ENCODE results near the gene PCNT.

PCNT gene, protein sequence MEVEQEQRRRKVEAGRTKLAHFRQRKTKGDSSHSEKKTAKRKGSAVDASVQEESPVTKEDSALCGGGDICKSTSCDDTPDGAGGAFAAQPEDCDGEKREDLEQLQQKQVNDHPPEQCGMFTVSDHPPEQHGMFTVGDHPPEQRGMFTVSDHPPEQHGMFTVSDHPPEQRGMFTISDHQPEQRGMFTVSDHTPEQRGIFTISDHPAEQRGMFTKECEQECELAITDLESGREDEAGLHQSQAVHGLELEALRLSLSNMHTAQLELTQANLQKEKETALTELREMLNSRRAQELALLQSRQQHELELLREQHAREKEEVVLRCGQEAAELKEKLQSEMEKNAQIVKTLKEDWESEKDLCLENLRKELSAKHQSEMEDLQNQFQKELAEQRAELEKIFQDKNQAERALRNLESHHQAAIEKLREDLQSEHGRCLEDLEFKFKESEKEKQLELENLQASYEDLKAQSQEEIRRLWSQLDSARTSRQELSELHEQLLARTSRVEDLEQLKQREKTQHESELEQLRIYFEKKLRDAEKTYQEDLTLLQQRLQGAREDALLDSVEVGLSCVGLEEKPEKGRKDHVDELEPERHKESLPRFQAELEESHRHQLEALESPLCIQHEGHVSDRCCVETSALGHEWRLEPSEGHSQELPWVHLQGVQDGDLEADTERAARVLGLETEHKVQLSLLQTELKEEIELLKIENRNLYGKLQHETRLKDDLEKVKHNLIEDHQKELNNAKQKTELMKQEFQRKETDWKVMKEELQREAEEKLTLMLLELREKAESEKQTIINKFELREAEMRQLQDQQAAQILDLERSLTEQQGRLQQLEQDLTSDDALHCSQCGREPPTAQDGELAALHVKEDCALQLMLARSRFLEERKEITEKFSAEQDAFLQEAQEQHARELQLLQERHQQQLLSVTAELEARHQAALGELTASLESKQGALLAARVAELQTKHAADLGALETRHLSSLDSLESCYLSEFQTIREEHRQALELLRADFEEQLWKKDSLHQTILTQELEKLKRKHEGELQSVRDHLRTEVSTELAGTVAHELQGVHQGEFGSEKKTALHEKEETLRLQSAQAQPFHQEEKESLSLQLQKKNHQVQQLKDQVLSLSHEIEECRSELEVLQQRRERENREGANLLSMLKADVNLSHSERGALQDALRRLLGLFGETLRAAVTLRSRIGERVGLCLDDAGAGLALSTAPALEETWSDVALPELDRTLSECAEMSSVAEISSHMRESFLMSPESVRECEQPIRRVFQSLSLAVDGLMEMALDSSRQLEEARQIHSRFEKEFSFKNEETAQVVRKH (N-terminal part only)

DNA sequence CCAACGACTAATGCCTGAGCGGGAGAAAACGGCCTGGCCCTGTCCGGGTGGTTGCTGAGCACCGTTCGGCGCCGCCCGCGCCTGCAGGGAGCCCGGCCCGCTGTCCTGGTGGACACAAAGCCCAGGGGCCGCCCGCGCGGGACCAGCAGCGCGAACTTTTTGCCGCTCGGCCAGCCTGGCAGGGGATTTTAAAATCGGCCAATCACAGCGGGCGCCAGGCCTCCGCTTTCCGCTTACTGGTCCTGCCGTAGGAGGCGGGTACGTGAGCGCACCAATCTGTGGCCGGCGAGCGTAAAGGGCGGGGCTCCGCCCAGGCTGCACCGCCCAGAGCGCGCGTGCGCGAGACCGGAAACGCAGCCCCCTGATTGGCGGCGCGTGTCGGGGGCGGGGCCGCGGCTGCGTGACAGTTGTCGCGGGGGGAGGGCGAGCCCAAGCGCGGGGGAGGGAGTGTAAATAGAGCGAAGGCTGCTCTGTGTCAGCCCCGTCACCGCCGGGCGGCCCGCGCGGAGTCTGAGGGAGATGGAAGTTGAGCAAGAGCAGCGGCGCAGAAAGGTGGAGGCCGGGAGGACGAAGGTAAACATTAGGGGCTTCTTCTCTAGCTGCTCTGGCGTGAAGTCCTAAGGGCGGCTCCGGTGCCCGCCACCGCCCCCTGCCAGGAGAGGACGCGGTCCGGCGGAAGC, at the start of gene PCNT, which contains the start of gene C21orf58:
Gene PCNT (plus strand): TSS at position 447 of the 680 bp plus-strand sequence. CDS start 73 bp downstream, at position 520.
Gene C21orf58 (minus strand): TSS at position 161 of the 680 bp plus-strand sequence. CDS start 1,132 bp downstream, outside the sequence.
- peak; percentile 98 for DNase-seq

DNA sequence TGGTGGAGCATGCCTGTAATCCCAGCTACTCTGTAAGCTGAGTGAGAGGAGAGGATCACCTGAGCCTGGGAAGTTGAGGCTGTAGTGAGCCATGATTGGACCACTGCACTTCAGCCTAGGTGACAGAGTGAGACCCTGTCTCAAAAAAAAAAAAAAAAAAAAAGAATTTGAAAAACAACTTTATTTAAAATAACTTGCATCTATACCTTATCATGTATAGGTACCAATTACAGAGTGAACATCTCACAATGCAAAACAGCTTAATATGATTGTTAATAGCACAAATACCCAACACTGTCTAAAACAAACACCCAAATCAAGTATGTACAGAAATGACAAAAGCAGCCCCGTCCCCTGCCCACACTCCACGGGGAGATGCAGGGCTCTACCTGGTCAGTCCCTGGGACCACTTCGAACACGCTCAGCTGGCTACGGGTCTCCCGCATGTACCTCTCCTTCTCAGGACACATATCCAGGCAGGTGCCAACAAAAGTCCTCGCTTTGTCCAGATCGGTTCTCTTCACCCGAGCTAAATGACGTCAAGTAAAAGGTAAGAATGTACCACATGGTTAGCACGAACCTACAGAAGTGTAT, 49.1 kb upstream of the PCNT start:
- no peak for DNase-seq

DNA sequence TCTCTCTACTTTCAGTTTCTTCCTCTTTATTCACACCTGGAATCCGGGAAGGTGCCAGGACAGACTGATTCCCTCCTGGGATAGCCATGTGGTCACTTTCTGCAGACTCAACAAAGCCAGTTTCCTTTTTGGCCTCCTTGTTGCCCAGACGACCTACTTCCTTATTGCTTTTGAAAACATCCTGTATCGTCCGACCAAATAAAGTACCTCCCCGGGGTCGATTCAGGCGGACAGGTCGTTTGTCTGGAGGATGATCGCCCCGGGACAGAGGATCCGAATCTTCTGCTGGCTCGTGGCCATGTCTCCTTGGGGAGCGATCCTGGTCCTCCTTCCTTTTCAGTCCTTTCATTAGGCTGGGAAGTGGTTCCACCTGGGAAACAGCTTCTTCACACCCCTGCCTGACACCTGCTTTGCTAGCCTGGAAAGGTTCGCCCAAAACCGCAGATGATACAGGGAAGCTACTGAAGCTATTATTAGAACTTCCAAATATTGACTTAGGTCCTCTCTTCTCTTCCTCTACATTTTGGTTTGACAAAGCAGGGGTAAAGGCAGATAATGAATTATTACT, 39.8 kb upstream of the PCNT start:
- no peak for DNase-seq

DNA sequence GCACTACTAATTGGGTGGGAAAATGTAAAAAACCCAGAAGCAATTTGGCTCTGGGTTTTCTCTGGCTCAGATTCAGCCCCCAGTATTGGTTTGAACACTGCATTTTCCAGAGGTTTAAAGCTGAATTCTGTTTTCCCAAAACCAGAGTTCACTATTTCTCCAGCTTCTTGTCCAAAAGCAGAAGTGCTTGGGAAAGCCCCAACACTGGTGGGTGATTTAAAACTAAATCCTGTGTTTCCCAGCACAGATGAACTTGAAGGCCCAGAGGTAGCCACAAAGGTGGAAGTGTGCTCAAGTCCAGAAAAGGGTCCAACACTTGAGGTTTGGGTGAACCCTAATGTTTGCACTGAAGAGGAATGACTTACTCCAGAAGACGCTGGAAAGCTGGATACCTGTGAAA, 39.2 kb upstream of the PCNT start:
- no peak for DNase-seq

DNA sequence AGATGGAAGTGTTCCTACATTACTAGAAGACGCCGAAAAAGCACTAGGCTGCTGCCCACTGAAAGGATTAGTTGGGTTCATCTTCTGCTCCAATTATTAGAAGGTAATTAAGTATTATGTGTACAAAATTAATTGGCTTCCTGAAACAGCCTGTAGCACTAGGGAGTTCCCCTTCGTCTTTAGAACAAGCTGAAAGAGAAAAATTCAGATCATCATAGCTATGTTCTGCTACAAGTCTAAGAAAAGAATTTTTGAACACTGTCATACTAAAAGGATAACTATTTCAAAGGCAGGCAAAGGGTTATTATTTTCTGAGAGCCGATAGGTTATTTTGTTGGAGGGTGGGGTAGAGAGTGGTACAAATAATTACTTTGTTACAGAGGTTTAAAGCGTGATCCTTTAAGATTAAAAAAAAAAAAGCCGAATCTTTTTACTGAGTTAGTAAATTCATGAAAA, 38.7 kb upstream of the PCNT start, which contains the start of gene MCM3AP:
Gene MCM3AP (minus strand): TSS at position 406 of the 456 bp plus-strand sequence. CDS start 325 bp downstream, at position 81.
- no peak for DNase-seq

DNA sequence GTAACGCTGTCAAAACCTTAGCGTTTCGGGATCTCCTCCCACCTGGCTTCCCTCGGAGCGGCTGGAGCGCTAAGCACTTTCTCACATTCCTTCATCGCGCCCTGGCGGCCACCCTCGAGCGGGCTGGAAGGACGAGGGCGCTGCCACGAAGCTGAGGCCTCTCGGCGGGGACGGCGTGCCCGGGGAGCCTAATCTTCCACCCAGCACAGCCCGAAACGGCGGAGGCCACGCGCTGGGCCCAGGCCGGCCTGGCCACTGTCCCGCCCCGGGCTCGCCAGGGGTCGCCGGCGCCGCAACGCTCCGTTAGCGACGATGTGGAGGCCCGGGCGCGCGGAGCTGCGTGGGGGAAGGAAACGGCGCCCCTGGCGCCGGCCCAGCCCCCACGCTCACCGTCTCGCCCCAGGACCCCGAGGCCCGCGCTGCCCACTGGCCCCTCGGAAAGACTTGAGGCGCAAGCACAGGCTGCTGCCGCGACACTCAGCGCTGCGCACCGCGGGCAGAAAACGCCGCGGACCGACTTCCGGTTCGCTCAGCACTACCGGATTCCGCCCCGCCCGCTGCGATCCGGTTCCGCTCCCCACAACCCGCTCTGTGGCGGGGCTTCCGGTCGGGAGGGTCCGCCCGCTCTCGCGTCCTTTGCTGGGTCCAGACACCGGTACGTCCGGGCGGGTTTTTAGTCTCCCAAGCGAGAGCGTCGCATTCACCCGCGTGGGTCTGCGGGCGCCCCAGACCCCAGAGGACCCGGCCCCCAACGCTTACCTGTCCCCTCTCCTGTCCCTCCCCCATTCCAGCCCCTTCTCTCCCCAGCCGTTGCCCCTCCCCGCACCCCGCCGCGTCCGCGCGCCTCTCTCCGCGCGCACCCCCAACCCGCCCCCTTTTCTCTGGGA, 38.0 kb upstream of the PCNT start, which contains the start of gene YBEY:
Gene YBEY (plus strand): TSS at position 582 of the 887 bp plus-strand sequence. CDS start 572 bp downstream, outside the sequence.
- peak; percentile 90 for DNase-seq

DNA sequence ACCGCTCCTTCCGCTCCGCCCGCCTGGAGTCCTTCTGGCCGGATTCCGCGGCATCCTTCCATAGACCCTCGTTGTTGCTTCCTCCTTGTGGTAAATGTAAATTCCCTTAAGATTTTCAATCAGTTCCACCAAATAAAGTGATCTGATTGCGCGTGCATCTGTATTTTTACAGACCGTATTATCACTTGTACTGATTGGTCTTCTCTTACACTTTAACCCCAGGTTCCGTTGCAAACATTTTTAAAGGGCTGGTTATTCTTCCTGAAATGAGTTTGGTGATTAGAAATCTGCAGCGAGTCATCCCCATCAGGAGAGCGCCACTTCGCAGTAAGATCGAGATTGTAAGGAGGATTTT, 37.3 kb upstream of the PCNT start:
- DNase-seq, result peak; percentile 76

DNA sequence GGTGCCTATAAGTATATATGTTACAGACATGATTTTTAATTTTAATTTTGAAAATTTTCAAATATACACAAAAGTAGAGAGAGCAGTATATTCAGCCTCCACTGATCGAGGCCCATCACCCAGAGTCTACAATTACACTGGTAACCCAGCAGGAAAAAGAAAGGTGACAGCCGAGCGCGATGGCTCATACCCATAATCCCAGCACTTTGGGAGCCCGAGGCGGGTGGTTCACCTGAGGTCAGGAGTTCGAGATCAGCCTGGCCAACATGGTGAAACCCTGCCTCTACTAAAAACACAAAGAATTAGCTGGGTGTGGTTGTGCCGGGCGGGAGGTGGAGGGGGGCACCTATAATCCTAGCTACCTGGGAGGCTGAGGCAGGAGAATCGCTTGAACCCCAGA, 36.4 kb upstream of the PCNT start:
- no peak for DNase-seq

DNA sequence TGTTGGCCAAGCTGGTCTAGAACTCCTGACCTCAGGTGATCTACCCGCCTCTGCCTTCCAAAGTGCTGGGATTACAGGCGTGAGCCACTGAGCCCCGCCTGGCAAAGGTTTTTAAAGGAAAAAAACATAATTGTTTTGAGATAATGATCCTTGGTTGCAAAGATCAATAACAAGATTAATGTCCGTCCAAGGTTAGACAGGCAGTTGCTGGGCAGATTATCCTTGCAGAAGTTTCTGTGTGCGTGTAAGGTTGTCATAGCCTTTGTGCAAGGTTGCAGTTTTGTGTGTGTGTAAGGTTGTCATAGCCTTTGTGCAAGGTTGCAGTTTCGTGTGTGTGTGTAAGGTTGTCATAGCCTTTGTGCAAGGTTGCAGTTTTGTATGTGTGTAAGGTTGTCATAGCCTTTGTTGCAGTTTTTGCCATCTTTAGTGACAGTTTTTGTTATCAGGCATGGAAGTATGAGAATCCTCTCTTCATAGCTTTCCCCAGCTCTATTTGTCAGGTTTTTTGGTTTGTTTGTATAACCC, 34.2 kb upstream of the PCNT start:
- DNase-seq, result no peak

DNA sequence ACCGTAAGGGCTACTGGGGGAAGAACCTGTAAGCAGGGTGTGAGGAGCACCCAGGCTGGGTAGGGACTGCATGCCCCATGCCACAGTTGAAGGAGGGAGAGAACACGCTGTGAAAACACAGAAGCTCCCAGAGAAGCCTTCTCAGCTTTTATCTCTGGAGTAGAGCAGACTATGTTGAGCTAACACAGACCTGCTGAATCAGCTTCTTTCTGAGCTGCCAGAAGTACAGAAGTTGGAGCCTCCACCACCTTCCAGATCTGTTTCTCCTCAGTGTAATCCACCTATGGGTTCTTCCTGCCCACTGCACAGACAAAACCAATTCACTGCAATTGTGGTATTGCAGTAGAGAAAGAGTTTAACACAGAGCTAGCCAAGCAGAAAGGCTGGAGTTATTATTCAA, 32.4 kb upstream of the PCNT start:
- no peak for DNase-seq

DNA sequence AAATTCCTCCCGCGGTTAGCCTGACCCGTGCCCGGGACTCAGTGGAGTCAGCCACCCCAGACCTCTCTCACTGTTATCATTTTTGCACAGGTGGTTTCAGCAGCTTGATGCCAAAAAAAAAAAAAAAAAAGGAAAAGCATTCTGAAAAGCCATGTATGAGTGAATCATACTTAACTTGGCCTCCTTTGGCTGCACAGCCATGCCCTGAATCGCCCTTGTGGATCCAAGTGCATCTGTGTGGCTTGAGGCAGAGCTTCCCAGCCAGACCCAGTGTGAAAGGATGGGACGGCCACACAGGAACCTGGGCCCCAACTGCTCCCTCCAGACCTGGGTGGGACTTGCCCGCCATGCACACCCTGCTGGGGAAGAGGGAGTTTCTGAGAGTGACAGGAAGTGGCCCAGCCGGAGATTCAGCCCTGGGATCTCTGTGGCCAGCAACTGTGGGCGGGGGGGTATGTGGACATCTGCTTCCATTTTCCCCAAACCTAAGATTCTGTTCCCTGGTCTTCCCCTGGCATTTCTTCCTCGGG, 29.2 kb upstream of the PCNT start:
- DNase-seq, result peak; percentile 76

DNA sequence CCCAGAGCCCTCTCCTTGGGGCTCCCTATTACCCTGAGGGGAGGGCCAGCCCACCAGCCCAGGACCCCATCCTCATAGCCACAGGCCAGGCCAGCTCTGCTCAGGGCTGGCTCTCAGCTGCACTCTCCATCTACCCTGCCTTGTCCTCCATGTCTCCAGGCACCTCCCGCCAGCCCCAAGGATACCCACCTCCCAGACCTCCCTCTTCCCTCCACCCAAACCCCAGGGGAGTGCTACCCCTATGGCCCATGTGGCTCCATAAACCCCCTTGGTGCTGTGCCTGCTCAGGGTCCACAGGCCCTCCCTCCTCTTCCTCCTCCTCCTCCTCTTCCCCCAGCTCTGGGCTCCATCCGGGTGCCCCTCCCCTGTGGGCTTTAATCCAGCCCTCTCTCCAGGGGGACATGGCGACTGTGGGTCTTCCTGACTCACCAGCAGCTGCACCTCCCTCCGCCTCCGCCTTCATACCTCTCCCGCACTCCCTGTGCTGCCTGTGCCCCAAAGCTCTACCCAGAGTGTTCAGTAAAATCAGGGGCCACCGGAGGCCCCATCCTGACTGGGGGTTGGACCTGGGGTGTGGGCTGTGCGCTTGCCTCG, 28.7 kb upstream of the PCNT start:
- DNase-seq, result peak; percentile 87

DNA sequence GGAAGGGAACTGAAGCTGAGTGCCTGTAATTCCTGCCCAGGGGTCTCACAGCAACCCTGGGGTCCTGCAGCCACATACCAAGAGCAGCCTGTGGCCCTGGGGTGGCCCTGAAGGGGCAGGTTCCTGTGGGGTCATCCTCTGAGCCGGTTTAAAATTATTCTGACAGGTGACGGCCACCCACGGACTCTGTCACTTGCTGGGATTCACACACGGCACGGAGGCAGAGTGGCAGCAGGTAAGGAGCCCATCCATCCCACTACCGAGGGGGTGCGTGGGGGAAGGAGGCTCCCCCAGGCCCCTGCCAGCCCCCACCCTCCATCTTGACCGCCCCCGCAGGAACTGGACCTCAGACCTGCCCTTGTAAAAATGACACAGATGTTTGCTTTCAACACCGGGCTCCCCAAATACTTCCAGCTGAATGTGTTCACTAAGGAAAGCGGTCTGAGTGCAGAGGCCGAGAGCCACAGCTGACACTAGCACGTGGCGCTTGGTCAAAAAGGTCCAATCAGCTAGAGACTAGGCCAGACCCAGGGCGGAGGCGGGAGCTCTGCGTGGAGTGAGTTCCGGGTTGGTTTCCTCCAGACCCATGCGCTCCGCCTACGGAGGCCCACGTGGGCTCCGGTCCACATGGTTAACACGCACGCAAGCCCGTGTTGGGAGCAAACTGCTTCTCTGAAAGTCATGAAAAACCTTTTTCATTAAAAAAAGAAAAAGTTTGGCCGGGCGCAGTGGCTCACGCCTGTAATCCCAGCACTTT, 27.8 kb upstream of the PCNT start:
- DNase-seq, result peak; percentile 91

DNA sequence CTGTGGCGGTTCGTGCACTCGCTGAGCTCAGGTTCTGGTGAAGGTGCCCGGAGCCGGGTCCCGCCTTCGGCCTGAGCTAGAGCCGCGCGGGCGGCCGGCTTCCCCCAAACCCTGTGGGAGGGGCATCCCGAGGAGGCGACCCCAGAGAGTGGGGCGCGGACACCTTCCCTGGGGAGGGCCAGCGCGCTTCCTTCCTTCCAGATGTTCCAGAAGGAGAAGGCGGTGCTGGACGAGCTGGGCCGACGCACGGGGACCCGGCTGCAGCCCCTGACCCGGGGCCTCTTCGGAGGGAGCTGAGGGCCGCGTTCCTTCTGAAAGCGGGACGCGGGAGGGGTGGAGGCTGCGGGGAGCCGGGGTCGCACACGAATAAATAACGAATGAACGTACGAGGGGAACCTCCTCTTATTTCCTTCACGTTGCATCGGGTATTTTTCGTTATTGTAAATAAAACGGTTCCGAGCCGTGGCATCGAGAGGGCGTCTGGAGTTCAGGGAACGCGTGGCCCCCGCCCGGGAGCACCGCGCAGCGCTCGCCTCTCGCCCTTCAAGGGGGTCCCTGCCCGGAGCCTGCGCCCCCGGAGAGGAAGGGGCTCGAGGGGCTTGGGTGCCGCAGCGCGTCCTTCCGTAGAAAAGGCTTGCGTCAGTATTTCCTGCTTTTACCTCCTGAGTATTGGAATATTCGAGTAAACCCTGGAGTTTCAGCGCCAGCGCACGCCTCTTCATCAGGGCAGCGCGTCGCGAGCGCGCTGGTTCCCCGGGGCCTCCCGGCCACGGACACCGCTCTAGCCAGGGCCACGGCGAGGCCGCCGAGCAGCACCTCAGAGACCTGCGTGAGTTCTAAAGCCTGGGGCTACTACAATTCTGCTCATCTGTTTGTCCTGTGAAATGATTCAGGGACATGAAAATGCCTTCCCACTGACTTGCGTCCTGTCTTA, 26.4 kb upstream of the PCNT start:
- DNase-seq, result peak; percentile 21

DNA sequence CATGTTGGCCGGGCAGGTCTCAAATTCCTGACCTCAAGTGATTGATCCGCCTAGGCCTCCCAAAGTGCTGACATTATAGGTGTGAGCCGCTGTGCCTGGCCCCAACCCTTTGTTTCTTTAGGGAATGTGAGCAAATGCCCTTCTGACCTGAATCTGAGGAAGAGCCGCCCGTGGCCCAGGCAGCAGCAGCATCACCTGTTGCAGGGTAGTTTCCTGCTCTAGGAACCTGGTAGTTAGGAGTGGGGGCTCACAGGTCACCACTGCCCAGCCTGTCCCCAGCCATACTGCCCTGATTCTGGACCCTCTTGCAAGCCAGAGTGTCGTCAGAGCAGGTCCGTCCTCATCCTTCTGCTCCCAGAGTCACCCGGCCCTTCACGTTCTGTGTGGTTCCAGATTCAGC, 24.8 kb upstream of the PCNT start:
- DNase-seq, result no peak

DNA sequence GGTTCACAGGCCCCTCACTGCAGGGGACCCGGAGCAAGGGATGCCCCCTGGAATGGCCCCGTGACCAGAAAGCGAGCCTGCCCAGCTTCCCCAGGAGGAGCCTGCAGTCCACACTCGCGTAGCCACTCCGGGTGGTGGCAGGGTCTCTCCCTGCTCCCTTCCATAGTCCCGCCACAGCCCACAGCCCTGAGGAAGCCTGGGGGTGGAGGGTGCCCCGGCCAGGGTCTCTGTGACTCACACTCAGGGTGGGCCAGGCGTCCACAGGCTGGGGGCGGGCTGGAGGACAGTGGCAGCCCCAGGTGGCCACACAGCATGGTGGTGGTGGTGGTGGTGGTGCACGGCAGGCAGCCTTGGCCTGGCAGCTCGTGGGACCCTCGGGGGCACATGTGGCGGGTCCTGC, 22.2 kb upstream of the PCNT start:
- DNase-seq, result no peak

DNA sequence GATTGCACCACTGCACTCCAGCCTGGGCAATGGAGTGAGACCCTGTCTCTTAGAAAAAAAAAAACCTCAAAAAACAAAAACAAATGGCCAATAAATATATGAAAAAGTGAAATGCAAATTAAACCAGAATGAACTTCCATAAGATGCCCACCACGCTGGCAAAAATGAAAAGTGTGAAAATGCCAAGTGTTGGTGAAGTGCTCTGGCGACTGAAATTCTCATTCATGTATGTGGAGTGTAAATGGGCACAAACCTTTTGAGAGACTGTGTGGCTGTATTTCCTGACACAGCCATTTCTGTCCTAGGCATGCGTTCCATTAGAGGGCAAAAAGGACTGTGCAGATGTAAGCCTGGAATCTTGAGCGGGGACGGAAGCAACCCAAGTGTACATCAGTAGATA, 19.5 kb upstream of the PCNT start:
- DNase-seq, result no peak

All from fibroblast of upper back skin (primary cell).